ENCODE results near the gene PALS1. TPM values are rescaled to one million over a fixed set of nuclear protein-coding genes. Genes with fewer than 3 reads are reported as not detected.

PALS1 gene
- total and polyA plus RNA-seq, 2 of the 8 experiments (the other 6 are each of a cell fraction or from before 2014, with no cell fraction given), result 6.7 to 25.1 TPM

- 48% methylated on average over 2 of the region's 2 CpGs; no CpG with 5 or more reads in 1 of the 2 experiments for whole genome bisulfite sequencing, 2 experiments (ENCODE audit: extremely low coverage in 1 of 2, insufficient coverage in 1 of 2, insufficient read length in 1 of 2, insufficient replicate concordance in 2 of 2, low coverage in 1 of 2, low lambda C conversion rate in 2 of 2, missing lambda C conversion rate in 1 of 2)
- DNase-seq (ENCODE audit: low read depth in 1 of 2, low spot score in 2 of 2), result no peak
- Histone ChIP-seq H2BK15ac (ENCODE audit: low read length) (no peak overlapping the region), H3K4me3 (ENCODE audit: extremely low read depth in 1 of 4, insufficient read depth in 2 of 4, low read depth in 3 of 4, low read length in 4 of 4) (no peak overlapping the region), H3K23ac (ENCODE audit: insufficient read length) (no peak overlapping the region), H3K9ac (replicated peaks in 1 of 4; ENCODE audit: extremely low read depth in 1 of 4, low read depth in 3 of 4, low read length in 3 of 4) (no peak overlapping the region), H3K79me1 (ENCODE audit: low read depth, low read length) (no peaks in the 10 kb centered on the region), H2AFZ (ENCODE audit: low read length) (no peak overlapping the region), H3K4me2 (ENCODE audit: insufficient read depth in 1 of 2, low read depth in 2 of 2, low read length in 2 of 2) (no peak overlapping the region), H2BK5ac (ENCODE audit: low read depth, low read length) (no peak overlapping the region), H3K23me2 (ENCODE audit: low read depth, low read length) (no peaks in the 10 kb centered on the region), H4K8ac (ENCODE audit: extremely low read depth, insufficient read depth, low read length) (no peak overlapping the region), H2BK120ac (replicated peaks; ENCODE audit: low read depth, low read length) (no peak overlapping the region), H3K4ac (replicated peaks; ENCODE audit: insufficient read length, low read depth, low read length) (no peak overlapping the region), H3K18ac (ENCODE audit: extremely low read depth, low read length) (no peak overlapping the region), H4K5ac (ENCODE audit: insufficient read length, low read depth, low read length) (no peak overlapping the region), H3K14ac (ENCODE audit: insufficient read length) (no peak overlapping the region), H3K27ac (ENCODE audit: low read depth, low read length) (no peak overlapping the region), H3K9me3 (ENCODE audit: insufficient read depth in 2 of 2, low read depth in 1 of 2, low read length in 1 of 2) (no peaks in the 10 kb centered on the region), H2BK12ac (ENCODE audit: low read depth, low read length) (no peak overlapping the region), H3K79me2 (ENCODE audit: control insufficient read depth in 1 of 2, insufficient read depth in 2 of 2, low read length in 2 of 2) (no peaks in the 10 kb centered on the region), H3K36me3 (ENCODE audit: control insufficient read depth in 2 of 4, insufficient read depth in 4 of 4, low read length in 3 of 4) (no peaks in the 10 kb centered on the region), H3K27me3 (replicated peaks in 1 of 4; ENCODE audit: control insufficient read depth in 3 of 4, extremely low read depth in 1 of 4, insufficient read depth in 3 of 4, low read length in 3 of 4) (no peaks in the 10 kb centered on the region), H3K56ac (replicated peaks; ENCODE audit: insufficient read length, low read depth, low read length) (no peak overlapping the region), H2BK20ac (ENCODE audit: low read length) (no peak overlapping the region), H2AK5ac (ENCODE audit: low read depth, low read length) (no peak overlapping the region), H3K4me1 (replicated peaks in 1 of 4; ENCODE audit: control insufficient read depth in 3 of 4, insufficient read depth in 4 of 4, low read length in 3 of 4) (no peaks in the 10 kb centered on the region), H4K20me1 (replicated peaks in 1 of 2; ENCODE audit: control insufficient read depth in 1 of 2, insufficient read depth in 2 of 2, low read length in 2 of 2) (peaks cover 0 to 4% of the 10 kb centered on the region in 2 experiments), H4K91ac (replicated peaks; ENCODE audit: insufficient read length, low read length) (no peak overlapping the region)
- TF ChIP-seq PHF8 (conservative IDR thresholded peaks at IDR 0.05; ENCODE audit: low read depth, low read length), result no peak
- no peak for TF ChIP-seq EZH2 (IDR thresholded peaks at IDR 0.05; ENCODE audit: low read depth, low read length, severe bottlenecking)
- peak in 1 of 2 experiments; percentile 54; a peak in 3 of 4 replicates for TF ChIP-seq RAD21 (IDR thresholded peaks at IDR 0.05 in 1 of 2, conservative IDR thresholded peaks at IDR 0.05 in 1 of 2; ENCODE audit: low read depth in 2 of 2, low read length in 2 of 2)
- peak in 1 of 3 experiments; percentile 33; a peak in 2 of 4 replicates for TF ChIP-seq CTCF (IDR thresholded peaks at IDR 0.05; ENCODE audit: control extremely low read depth in 1 of 3, insufficient read depth in 1 of 3, low read depth in 1 of 3, low read length in 3 of 3)
- ChIA-PET CTCF (ENCODE audit: partially characterized antibody) (interaction anchor here (0.6 to 6.1 kb wide), 34 partner anchors 9 to 361 kb away, joined by 3 to 61 read pairs (median 4); no protein-coding TSS in a partner anchor), POLR2A (ENCODE audit: partially characterized antibody) (interaction anchor here (0.9 to 1.1 kb wide), 2 partner anchors 18 to 119 kb away, joined by 3 read pairs; no protein-coding TSS in a partner anchor)
- no peak for FAIRE-seq
Observed at GRCh38 chr14:67285876-67286452, 44.7 kb downstream of the PALS1 start.
